ENCODE data around the gene SPEM3.
"Not testable (repeated sequence)": the region's sequence is repeated elsewhere in the genome, so short reads cannot be mapped to it uniquely, and the experiment has no call there.

The SPEM3 gene

DNA sequence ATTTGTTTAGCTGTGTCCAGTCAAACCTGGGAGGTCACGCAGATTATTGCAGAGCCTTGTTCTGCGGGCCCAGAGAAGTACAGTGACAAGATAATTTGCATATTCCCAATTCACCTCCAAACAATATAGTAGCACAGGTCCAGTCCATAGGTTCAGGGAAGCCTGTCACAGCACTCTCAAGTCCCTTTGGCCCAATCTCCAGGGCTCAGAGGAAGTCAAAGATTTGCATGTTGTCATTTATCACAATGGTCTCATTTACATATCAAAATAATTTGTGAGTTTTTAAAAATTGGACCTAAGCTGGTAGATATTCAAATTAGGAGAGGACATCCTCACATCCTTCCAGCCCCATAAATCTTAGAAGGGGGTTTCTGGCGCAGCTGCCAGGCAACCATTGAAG is 38.8 kb downstream of the SPEM3 start (continued):
- TF ChIP-seq, protein P1, sequence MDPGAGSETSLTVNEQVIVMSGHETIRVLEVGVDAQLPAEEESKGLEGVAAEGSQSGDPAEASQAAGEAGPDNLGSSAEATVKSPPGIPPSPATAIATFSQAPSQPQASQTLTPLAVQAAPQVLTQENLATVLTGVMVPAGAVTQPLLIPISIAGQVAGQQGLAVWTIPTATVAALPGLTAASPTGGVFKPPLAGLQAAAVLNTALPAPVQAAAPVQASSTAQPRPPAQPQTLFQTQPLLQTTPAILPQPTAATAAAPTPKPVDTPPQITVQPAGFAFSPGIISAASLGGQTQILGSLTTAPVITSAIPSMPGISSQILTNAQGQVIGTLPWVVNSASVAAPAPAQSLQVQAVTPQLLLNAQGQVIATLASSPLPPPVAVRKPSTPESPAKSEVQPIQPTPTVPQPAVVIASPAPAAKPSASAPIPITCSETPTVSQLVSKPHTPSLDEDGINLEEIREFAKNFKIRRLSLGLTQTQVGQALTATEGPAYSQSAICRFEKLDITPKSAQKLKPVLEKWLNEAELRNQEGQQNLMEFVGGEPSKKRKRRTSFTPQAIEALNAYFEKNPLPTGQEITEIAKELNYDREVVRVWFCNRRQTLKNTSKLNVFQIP (CRISPR knock-in tag; IDR thresholded peaks at IDR 0.05; ENCODE audit: borderline replicate concordance, low read depth): no peak
- TF ChIP-seq OSR1 (CRISPR knock-in tag; IDR thresholded peaks at IDR 0.05) (no peak), ZNF565 (CRISPR knock-in tag; conservative IDR thresholded peaks at IDR 0.05; ENCODE audit: low read depth) (no peak), BACH2 (CRISPR knock-in tag; IDR thresholded peaks at IDR 0.05; ENCODE audit: borderline replicate concordance) (no peak)

DNA sequence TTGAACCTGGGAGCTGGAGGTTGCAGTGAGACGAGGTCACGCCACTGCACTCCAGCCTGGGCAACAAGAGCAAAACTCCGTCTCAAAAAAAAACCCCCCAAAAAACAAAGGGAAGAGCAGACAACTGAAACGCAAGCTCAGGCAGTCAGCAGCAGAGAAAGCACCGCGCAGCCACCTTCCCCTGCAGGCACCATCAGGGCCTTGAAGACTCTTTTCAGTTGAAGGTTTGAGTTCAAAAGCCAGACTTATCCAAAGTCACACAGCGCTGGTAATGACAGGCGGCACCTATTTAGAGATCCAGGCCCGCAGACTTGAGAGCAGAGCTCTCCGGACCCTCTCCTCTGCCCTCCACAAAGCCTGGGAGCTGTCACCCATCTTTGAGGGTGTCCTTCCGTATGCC is 39.6 kb downstream of the SPEM3 start:
- TF ChIP-seq, protein P1 (CRISPR knock-in tag; IDR thresholded peaks at IDR 0.05; ENCODE audit: borderline replicate concordance, low read depth): no peak
- no peak for TF ChIP-seq ZFP30 (CRISPR knock-in tag; IDR thresholded peaks at IDR 0.05)
- no peak for TF ChIP-seq SNAI2 (CRISPR knock-in tag; IDR thresholded peaks at IDR 0.05)
- TF ChIP-seq, protein P2, sequence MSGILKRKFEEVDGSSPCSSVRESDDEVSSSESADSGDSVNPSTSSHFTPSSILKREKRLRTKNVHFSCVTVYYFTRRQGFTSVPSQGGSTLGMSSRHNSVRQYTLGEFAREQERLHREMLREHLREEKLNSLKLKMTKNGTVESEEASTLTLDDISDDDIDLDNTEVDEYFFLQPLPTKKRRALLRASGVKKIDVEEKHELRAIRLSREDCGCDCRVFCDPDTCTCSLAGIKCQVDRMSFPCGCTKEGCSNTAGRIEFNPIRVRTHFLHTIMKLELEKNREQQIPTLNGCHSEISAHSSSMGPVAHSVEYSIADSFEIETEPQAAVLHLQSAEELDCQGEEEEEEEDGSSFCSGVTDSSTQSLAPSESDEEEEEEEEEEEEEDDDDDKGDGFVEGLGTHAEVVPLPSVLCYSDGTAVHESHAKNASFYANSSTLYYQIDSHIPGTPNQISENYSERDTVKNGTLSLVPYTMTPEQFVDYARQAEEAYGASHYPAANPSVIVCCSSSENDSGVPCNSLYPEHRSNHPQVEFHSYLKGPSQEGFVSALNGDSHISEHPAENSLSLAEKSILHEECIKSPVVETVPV (CRISPR knock-in tag; IDR thresholded peaks at IDR 0.05): no peak
- TF ChIP-seq, protein P3, sequence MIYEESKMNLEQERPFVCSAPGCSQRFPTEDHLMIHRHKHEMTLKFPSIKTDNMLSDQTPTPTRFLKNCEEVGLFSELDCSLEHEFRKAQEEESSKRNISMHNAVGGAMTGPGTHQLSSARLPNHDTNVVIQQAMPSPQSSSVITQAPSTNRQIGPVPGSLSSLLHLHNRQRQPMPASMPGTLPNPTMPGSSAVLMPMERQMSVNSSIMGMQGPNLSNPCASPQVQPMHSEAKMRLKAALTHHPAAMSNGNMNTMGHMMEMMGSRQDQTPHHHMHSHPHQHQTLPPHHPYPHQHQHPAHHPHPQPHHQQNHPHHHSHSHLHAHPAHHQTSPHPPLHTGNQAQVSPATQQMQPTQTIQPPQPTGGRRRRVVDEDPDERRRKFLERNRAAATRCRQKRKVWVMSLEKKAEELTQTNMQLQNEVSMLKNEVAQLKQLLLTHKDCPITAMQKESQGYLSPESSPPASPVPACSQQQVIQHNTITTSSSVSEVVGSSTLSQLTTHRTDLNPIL (CRISPR knock-in tag; IDR thresholded peaks at IDR 0.05; ENCODE audit: low read depth): no peak
- TF ChIP-seq GLIS3 (CRISPR knock-in tag; IDR thresholded peaks at IDR 0.05): no peak
- TF ChIP-seq ZNF8 (CRISPR knock-in tag; IDR thresholded peaks at IDR 0.05): no peak
- TF ChIP-seq, protein P4, sequence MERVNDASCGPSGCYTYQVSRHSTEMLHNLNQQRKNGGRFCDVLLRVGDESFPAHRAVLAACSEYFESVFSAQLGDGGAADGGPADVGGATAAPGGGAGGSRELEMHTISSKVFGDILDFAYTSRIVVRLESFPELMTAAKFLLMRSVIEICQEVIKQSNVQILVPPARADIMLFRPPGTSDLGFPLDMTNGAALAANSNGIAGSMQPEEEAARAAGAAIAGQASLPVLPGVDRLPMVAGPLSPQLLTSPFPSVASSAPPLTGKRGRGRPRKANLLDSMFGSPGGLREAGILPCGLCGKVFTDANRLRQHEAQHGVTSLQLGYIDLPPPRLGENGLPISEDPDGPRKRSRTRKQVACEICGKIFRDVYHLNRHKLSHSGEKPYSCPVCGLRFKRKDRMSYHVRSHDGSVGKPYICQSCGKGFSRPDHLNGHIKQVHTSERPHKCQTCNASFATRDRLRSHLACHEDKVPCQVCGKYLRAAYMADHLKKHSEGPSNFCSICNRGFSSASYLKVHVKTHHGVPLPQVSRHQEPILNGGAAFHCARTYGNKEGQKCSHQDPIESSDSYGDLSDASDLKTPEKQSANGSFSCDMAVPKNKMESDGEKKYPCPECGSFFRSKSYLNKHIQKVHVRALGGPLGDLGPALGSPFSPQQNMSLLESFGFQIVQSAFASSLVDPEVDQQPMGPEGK (CRISPR knock-in tag; IDR thresholded peaks at IDR 0.05; ENCODE audit: borderline replicate concordance): no peak
- no peak for TF ChIP-seq ESRRG (CRISPR knock-in tag; IDR thresholded peaks at IDR 0.05)
- ATAC-seq: no peak

DNA sequence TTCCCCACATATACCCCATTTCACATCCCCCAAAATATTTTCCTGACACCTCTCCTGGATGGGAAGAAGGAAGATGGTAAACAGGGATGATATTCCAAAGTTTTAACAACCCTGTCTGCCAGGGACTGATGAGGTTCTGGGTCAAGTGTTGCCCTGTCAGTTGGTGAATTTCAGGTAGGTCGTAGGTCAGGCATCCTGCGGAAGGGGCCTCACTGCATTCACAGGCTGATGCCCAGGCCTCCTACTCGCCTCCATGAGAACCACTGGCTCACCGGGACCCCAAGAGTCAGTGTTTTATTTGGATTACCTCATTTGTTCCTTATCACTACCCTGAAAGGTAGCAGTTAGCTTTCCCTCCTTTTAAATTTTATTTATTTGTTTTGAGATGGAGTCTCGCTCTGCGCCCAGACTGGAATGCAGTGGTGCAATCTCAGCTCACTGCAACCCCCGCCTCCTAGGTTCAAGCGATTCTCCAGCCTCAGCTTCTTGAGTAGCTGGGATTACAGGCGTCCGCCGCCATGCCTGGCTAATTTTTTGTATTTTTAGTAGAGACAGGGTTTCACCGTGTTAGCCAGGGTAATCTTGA is 40.2 kb downstream of the SPEM3 start:
- ATAC-seq: no peak
- TF ChIP-seq, protein P3 (CRISPR knock-in tag; IDR thresholded peaks at IDR 0.05; ENCODE audit: low read depth): no peak
- no peak for TF ChIP-seq SNAI2 (CRISPR knock-in tag; IDR thresholded peaks at IDR 0.05)
- TF ChIP-seq, protein P5, sequence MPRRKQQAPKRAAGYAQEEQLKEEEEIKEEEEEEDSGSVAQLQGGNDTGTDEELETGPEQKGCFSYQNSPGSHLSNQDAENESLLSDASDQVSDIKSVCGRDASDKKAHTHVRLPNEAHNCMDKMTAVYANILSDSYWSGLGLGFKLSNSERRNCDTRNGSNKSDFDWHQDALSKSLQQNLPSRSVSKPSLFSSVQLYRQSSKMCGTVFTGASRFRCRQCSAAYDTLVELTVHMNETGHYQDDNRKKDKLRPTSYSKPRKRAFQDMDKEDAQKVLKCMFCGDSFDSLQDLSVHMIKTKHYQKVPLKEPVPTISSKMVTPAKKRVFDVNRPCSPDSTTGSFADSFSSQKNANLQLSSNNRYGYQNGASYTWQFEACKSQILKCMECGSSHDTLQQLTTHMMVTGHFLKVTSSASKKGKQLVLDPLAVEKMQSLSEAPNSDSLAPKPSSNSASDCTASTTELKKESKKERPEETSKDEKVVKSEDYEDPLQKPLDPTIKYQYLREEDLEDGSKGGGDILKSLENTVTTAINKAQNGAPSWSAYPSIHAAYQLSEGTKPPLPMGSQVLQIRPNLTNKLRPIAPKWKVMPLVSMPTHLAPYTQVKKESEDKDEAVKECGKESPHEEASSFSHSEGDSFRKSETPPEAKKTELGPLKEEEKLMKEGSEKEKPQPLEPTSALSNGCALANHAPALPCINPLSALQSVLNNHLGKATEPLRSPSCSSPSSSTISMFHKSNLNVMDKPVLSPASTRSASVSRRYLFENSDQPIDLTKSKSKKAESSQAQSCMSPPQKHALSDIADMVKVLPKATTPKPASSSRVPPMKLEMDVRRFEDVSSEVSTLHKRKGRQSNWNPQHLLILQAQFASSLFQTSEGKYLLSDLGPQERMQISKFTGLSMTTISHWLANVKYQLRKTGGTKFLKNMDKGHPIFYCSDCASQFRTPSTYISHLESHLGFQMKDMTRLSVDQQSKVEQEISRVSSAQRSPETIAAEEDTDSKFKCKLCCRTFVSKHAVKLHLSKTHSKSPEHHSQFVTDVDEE (CRISPR knock-in tag; IDR thresholded peaks at IDR 0.05): no peak

DNA sequence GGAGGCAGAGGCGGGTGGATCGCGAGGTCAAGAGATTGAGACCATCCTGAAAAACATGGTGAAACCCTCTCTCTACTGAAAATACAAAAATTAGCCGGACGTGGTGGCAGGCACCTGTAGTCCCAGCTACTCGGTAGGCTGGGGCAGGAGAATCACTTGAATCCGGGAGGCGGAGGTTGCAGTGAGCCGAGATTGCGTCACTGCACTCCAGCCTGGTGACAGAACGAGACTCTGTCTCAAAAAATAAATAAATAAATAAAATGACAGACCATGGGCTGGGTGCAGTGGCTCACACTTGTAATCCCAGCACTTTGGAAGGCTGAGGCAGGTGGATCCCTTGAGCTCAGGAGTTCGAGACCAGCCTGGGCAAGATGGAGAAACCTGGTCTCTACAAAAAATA is 41.2 kb downstream of the SPEM3 start:
- not testable (repeated sequence) for ATAC-seq

DNA sequence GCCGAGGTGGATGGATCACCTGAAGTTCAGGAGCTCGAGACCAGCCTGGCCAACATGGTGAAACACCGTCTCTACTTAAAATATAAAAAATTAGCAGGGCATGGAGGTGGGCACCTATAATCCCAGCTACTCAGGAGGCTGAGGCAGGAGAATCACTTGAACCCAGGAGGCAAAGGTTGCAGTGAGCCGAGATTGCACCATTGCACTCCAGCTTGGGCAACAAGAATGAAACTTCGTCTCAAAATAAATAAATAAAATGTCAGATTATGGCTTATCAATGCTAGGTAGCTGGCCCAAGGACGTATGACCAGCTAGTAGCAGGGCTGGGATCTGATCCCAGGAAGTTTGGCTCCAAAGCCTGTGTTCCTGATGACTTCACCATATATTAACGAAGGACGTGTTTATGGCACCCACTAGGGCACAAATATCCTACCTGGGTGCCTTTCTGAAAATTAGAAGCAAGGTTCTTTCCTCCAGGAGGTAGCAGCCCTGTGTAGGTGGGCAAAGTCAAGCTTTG is 41.9 kb downstream of the SPEM3 start:
- not testable (repeated sequence) for ATAC-seq
